Fibroblast of lung (primary cell): Measurements from ENCODE around the gene ZBTB14. TPM values are rescaled to one million over a fixed set of nuclear protein-coding genes. Genes with fewer than 3 reads are reported as not detected.

Source experiments
- DNase-seq, 2 donors: peaks; one replicate each; pipeline versions ENCODE4 v3.0.0 to v3.0.0-alpha.2; 2010; ENCODE audit warnings: low read depth in 2 of 2
- H2AFZ ChIP-seq: 2 replicates; pipeline ENCODE4 v1.5.1; 2012; ENCODE audit warnings: low read length, control low read depth, inconsistent platforms
- H3K27ac ChIP-seq: 2 replicates; pipeline ENCODE4 v1.5.1; 2011; ENCODE audit warnings: low read length, control low read depth; ENCODE audit not compliant: insufficient read depth
- H3K27me3 ChIP-seq: 2 replicates; pipeline ENCODE4 v1.5.1; 2011; ENCODE audit warnings: mild to moderate bottlenecking, low read length; ENCODE audit not compliant: control insufficient read depth, insufficient read depth
- H3K36me3 ChIP-seq: 2 replicates; pipeline ENCODE4 v1.5.1; 2011; ENCODE audit warnings: low read length; ENCODE audit not compliant: control insufficient read depth, insufficient read depth
- H3K4me1 ChIP-seq: 2 replicates; pipeline ENCODE4 v1.5.1; 2011; ENCODE audit warnings: low read length; ENCODE audit not compliant: control insufficient read depth, insufficient read depth; ENCODE audit errors: extremely low read depth
- H3K4me2 ChIP-seq: 2 replicates; pipeline ENCODE4 v1.5.1; 2011; ENCODE audit warnings: low read length, control low read depth; ENCODE audit not compliant: insufficient read depth; ENCODE audit errors: extremely low read depth
- H3K4me3 ChIP-seq, 4 experiments: fragments of 200-600 bp in 1 of 4; sonication (generic) in 1 of 4; replicated peaks in 1 of 4; 2 replicates each; pipeline ENCODE4 v1.5.1; 2011 to 2016; ENCODE audit warnings: low read length in 4 of 4, low read depth in 3 of 4, mild to moderate bottlenecking in 3 of 4, control low read depth in 2 of 4, inconsistent platforms in 1 of 4, mixed read lengths in 1 of 4; ENCODE audit not compliant: insufficient read depth in 1 of 4; ENCODE audit errors: control extremely low read depth in 1 of 4
- H3K79me2 ChIP-seq: 2 replicates; pipeline ENCODE4 v1.5.1; 2012; ENCODE audit warnings: mild to moderate bottlenecking, low read length, inconsistent platforms; ENCODE audit not compliant: control insufficient read depth, insufficient read depth
- H3K9ac ChIP-seq: 2 replicates; pipeline ENCODE4 v1.5.1; 2011; ENCODE audit warnings: mild to moderate bottlenecking, low read length, control low read depth; ENCODE audit not compliant: insufficient read depth
- H3K9me3 ChIP-seq: 2 replicates; pipeline ENCODE4 v1.5.1; 2012; ENCODE audit warnings: low read depth, low read length; ENCODE audit not compliant: control insufficient read depth, insufficient read depth
- H4K20me1 ChIP-seq: 2 replicates; pipeline ENCODE4 v1.5.1; 2011; ENCODE audit warnings: low read length; ENCODE audit not compliant: control insufficient read depth, insufficient read depth; ENCODE audit errors: extremely low read depth
- CTCF ChIP-seq, 2 donors: IDR thresholded peaks in 1 of 2; conservative IDR thresholded peaks in 1 of 2; 1 replicate in 1 of 2; 2 replicates in 1 of 2; pipeline ENCODE4 v1.5.1; 2011 to 2012; ENCODE audit warnings: low read length in 2 of 2, control low read depth in 1 of 2, inconsistent platforms in 1 of 2, low read depth in 1 of 2, mild to moderate bottlenecking in 1 of 2
- EZH2 ChIP-seq: IDR thresholded peaks from 2 replicates; pipeline ENCODE4 v1.5.1; 2012; ENCODE audit warnings: low read length, control low read depth, mild to moderate bottlenecking; ENCODE audit errors: missing control alignments
- polyA plus RNA-seq, 2 donors: library from polyadenylated mRNA; depleted of rRNA in 1 of 2; stranded (reverse) in 1 of 2; unstranded in 1 of 2; fragments of >200 nt; gene quantifications; 2 replicates each; pipeline ENCODE4 v1.2.1, GENCODE V29; 2011 to 2012; ENCODE audit warnings: missing spikeins in 1 of 2
- total RNA-seq: library from RNA; depleted of rRNA; stranded (reverse); fragments of >200 nt; gene quantifications from 2 replicates; pipeline ENCODE4 v1.2.1, GENCODE V29; 2014

Gene ZBTB14
- total and polyA plus RNA-seq, 2 donors (not counting 1 experiment from before 2014, with no cell fraction given), result 9.7 to 15.1 TPM

- peaks cover 7% of the 10 kb centered on the region for H3K36me3 ChIP-seq
- H3K27ac ChIP-seq, result peak overlapping the region; percentile 70
- H3K27me3 ChIP-seq, result no peaks in the 10 kb centered on the region
- H2AFZ ChIP-seq, result peak overlapping the region; percentile 97
- H3K9ac ChIP-seq, result peak overlapping the region; percentile 59
- no peak for DNase-seq
- H3K4me2 ChIP-seq, result peak overlapping the region; percentile 93
- H3K9me3 ChIP-seq, result no peaks in the 10 kb centered on the region
- H3K4me3 ChIP-seq, result peak overlapping the region; percentile 57 to 86 (median 84)
- H3K4me1 ChIP-seq, result peaks cover 3% of the 10 kb centered on the region
- no peaks in the 10 kb centered on the region for H4K20me1 ChIP-seq
- H3K79me2 ChIP-seq, result peaks cover 8% of the 10 kb centered on the region
- TF ChIP-seq EZH2 (no peak), CTCF (conservative IDR thresholded peaks at IDR 0.05 in 1 of 2, IDR thresholded peaks at IDR 0.05 in 1 of 2; ENCODE audit: low read depth in 1 of 2, low read length in 2 of 2) (no peak)
Measured at GRCh38 chr18:5294113-5294456, 1.4 kb downstream of the ZBTB14 start.

GRCh38 chr18:5288517-5288935 lies 7.0 kb downstream of the ZBTB14 start:
- Histone ChIP-seq H3K9ac (no peak overlapping the region), H4K20me1 (no peaks in the 10 kb centered on the region), H3K4me3 (no peak overlapping the region), H3K4me2 (no peak overlapping the region), H3K27ac (no peak overlapping the region), H3K79me2 (peaks cover 3% of the 10 kb centered on the region), H2AFZ (no peak overlapping the region), H3K27me3 (no peaks in the 10 kb centered on the region), H3K4me1 (no peaks in the 10 kb centered on the region), H3K36me3 (peaks cover 8% of the 10 kb centered on the region), H3K9me3 (no peaks in the 10 kb centered on the region)
- TF ChIP-seq EZH2 (no peak), CTCF (conservative IDR thresholded peaks at IDR 0.05 in 1 of 2, IDR thresholded peaks at IDR 0.05 in 1 of 2; ENCODE audit: low read depth in 1 of 2, low read length in 2 of 2) (no peak)
- DNase-seq, result no peak

- H3K4me3 ChIP-seq, result no peak overlapping the region
- H3K27ac ChIP-seq, result no peak overlapping the region
- DNase-seq, result no peak
- H3K79me2 ChIP-seq, result no peaks in the 10 kb centered on the region
- TF ChIP-seq EZH2 (no peak), CTCF (conservative IDR thresholded peaks at IDR 0.05 in 1 of 2, IDR thresholded peaks at IDR 0.05 in 1 of 2; ENCODE audit: low read depth in 1 of 2, low read length in 2 of 2) (no peak)
- H4K20me1 ChIP-seq, result no peaks in the 10 kb centered on the region
- H3K9me3 ChIP-seq, result no peaks in the 10 kb centered on the region
- no peak overlapping the region for H3K9ac ChIP-seq
- H3K4me1 ChIP-seq, result no peaks in the 10 kb centered on the region
- H3K27me3 ChIP-seq, result no peaks in the 10 kb centered on the region
- peaks cover 8% of the 10 kb centered on the region for H3K36me3 ChIP-seq
- no peak overlapping the region for H2AFZ ChIP-seq
- no peak overlapping the region for H3K4me2 ChIP-seq
Measured at GRCh38 chr18:5287854-5288253, 7.7 kb downstream of the ZBTB14 start.
